GM12891 (cell line): ENCODE measurements around the gene GRM8.

ENCODE experiments used
- PAX5 ChIP-seq: IDR thresholded peaks from 2 replicates; pipeline ENCODE4 v1.6.1; 2011; ENCODE audit warnings: low read length, moderate library complexity, mild to moderate bottlenecking; ENCODE audit not compliant: insufficient read depth, severe bottlenecking
- POLR2A ChIP-seq: IDR thresholded peaks from 2 replicates; pipeline ENCODE4 v1.6.1; 2011; ENCODE audit warnings: low read depth, low read length, control low read depth
- POLR2AphosphoS5 ChIP-seq: IDR thresholded peaks from 2 replicates; pipeline ENCODE4 v1.6.1; 2011; ENCODE audit warnings: low read depth, low read length, control low read depth
- POU2F2 ChIP-seq: IDR thresholded peaks from 2 replicates; pipeline ENCODE4 v1.6.1; 2011; ENCODE audit warnings: low read depth, mild to moderate bottlenecking, control low read depth, low read length, moderate library complexity
- SPI1 ChIP-seq: IDR thresholded peaks from 2 replicates; pipeline ENCODE4 v1.6.1; 2011; ENCODE audit warnings: low read depth, low read length, control low read depth
- TAF1 ChIP-seq: IDR thresholded peaks from 2 replicates; pipeline ENCODE4 v1.6.1; 2011; ENCODE audit warnings: low read depth, low read length, control low read depth

DNA sequence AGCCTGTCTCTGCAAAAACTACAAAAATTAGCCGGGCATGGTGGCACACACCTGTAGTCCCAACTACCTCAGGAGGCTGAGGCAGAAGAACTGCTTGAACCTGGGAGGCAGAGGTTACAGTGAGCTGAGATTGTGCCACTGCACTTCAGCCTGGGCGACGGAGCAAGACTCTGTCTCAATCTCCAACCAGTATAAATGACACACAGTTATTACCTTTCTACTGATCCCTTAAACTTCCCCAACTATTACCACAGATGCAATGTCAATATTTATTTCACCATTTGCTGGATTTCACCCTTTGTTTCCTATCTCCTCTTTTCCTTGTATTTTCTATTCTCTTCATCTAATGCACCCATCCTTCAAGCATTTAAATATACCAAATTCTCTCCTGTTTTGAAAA, 431.8 kb downstream of the GRM8 start:
- TF ChIP-seq POLR2A (no peak), SPI1 (no peak), TAF1 (no peak), POLR2AphosphoS5 (no peak), PAX5 (no peak), POU2F2 (no peak)
